HG03045 (cell line): Measurements from ENCODE around the gene HSD11B1L.
"Not testable (repeated sequence)": the region's sequence is repeated elsewhere in the genome, so short reads cannot be mapped to it uniquely, and the experiment has no call there.

Source experiments
- ATAC-seq: cut with Tn5 transposase; IDR thresholded peaks from one replicate; pipeline ENCODE4 v1.9.1; 2021; ENCODE audit warnings: mild to moderate bottlenecking, moderate library complexity; ENCODE audit not compliant: unreplicated experiment

Gene HSD11B1L

GRCh38 chr19:5697890-5698634 lies 17.2 kb downstream of the HSD11B1L start:
- no peak for ATAC-seq

- no peak for ATAC-seq
These were observed 18.0 kb downstream of the HSD11B1L start for GRCh38 chr19:5698635-5699422.

GRCh38 chr19:5700455-5701092 lies 19.7 kb downstream of the HSD11B1L start:
- no peak for ATAC-seq

GRCh38 chr19:5702053-5702410 lies 21.2 kb downstream of the HSD11B1L start:
- ATAC-seq = not testable (repeated sequence)

GRCh38 chr19:5703819-5704818 lies 23.3 kb downstream of the HSD11B1L start:
- ATAC-seq = no peak

GRCh38 chr19:5705552-5705951 lies 24.7 kb downstream of the HSD11B1L start:
- no peak for ATAC-seq

GRCh38 chr19:5706876-5707573 lies 26.2 kb downstream of the HSD11B1L start:
- no peak for ATAC-seq

GRCh38 chr19:5707576-5708575 lies 27.0 kb downstream of the HSD11B1L start:
- ATAC-seq = no peak

- no peak for ATAC-seq
These were observed 30.2 kb downstream of the HSD11B1L start for GRCh38 chr19:5711025-5711424.

GRCh38 chr19:5711713-5712161 lies 30.9 kb downstream of the HSD11B1L start:
- ATAC-seq = no peak

GRCh38 chr19:5713228-5713627 lies 32.4 kb downstream of the HSD11B1L start:
- no peak for ATAC-seq

GRCh38 chr19:5714816-5715215 lies 34.0 kb downstream of the HSD11B1L start:
- ATAC-seq = no peak

GRCh38 chr19:5717215-5717935 lies 36.5 kb downstream of the HSD11B1L start:
- no peak for ATAC-seq

GRCh38 chr19:5718037-5718578 lies 37.3 kb downstream of the HSD11B1L start:
- ATAC-seq = no peak

- no peak for ATAC-seq
These were observed 37.9 kb downstream of the HSD11B1L start for GRCh38 chr19:5718579-5719273.

GRCh38 chr19:5719274-5719960 lies 38.6 kb downstream of the HSD11B1L start:
- ATAC-seq = no peak
